ENCODE results near the gene CES1.

DNA sequence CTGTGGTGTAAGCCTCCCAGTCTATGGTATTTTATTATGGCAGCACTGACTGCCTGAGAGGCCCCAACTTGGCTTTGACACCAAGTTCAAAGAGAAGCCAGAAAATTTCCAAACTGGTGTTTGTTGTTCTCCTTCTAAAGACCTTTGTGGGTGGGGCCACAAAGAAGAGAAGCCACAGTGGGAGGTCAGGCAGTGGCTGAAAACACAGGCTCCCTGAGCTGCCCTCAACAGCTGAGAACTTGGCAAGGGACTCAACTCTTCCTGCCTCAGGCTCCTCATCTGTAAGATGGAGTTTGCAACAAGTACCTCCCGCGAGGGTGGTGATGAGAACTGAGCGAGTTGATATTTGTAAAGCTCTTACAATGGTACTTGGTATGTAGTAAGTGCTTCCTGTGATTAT is 24.1 kb upstream of the CES1 start:
- TF ChIP-seq, protein P1, sequence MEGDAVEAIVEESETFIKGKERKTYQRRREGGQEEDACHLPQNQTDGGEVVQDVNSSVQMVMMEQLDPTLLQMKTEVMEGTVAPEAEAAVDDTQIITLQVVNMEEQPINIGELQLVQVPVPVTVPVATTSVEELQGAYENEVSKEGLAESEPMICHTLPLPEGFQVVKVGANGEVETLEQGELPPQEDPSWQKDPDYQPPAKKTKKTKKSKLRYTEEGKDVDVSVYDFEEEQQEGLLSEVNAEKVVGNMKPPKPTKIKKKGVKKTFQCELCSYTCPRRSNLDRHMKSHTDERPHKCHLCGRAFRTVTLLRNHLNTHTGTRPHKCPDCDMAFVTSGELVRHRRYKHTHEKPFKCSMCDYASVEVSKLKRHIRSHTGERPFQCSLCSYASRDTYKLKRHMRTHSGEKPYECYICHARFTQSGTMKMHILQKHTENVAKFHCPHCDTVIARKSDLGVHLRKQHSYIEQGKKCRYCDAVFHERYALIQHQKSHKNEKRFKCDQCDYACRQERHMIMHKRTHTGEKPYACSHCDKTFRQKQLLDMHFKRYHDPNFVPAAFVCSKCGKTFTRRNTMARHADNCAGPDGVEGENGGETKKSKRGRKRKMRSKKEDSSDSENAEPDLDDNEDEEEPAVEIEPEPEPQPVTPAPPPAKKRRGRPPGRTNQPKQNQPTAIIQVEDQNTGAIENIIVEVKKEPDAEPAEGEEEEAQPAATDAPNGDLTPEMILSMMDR (conservative IDR thresholded peaks at IDR 0.05), result no peak
- TF ChIP-seq ZFX (IDR thresholded peaks at IDR 0.05), result no peak

Data from C4-2B (cell line).